HG03432 (cell line): Measurements from ENCODE around the gene SAA1.

ENCODE experiments used
- ATAC-seq: cut with Tn5 transposase; IDR thresholded peaks from one replicate; pipeline ENCODE4 v1.9.1; 2021; ENCODE audit warnings: mild to moderate bottlenecking, moderate library complexity; ENCODE audit not compliant: unreplicated experiment

The SAA1 gene

DNA sequence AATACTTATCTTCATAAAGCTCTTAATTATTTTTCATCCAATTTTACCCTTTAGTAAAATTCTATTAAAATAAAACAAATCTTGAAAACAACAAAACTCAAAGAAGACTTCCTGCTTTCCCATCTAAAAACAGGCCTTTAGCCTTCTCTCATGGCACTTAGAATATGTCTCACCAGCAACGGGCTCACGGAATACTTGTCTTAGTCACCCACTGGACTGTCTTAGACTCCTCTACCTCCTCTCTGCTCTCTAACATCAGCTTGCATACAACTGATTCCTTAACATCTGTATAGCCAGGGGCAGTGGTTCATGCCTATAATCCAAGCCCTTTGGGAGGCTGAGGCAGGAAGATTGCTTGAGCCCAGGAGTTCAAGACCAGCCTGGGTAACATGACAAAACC is 42.2 kb downstream of the SAA1 start:
- no peak for ATAC-seq

DNA sequence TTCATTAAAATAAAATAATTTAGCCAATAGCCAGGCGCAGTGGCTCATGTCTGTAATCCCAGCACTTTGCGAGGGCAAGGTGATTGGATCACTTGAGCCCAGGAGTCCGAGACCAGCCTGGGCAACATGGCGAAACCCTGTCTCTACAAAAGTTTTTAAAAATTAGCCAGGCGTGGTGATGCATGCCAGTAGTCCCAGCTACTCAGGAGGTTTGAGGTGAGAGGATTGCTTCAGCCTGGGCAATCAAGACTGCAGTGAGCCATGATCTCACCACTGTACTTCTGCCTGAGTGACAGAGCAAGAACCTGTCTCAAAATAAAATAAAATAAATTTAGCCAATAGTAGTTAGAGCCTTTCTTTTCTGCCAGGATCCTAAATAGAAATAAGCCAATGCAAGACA is 43.6 kb downstream of the SAA1 start:
- ATAC-seq = no peak

DNA sequence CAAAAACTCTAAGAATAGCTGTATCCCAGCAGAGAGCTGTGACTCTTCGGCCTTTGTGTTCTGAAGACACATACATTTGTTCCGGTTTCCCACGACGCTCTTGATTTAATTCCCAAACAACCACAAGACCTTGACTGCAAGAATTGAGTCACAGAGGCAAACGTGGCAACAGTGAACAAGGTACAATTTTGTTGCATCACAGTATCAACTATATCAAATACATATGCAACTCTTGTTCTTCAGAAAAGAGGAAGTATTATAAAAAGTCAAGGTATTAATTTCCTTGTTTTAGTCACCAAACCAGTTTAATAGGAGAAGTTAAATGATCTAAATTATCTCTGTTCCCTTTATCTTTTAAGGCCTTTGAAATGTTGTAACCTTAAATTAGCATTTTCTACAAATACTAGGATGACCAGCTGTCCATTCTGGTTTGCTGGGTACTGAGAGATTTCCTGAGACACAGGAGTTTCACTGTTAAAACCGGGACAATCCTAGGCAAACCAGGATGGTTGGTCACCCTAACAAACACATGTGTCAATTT is 44.8 kb downstream of the SAA1 start:
- ATAC-seq = peak; percentile 67

DNA sequence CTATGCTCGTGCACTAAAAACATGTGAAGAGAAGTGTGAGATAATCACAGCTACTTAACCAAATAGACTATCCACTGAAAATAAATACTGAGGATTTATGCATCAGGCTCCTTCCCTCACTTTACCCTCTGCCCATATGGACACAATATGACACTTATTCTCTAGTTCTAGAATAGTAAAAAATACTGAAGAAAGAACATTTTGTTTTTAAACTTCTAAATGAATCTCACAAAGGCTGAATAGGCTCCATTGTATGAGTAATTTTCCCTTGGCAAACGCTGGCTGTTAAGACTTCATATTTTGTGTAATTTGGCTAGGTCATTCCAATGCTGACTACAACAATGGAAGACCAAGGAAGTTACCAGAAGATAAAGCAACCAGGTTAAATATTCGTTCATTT is 45.9 kb downstream of the SAA1 start:
- no peak for ATAC-seq

DNA sequence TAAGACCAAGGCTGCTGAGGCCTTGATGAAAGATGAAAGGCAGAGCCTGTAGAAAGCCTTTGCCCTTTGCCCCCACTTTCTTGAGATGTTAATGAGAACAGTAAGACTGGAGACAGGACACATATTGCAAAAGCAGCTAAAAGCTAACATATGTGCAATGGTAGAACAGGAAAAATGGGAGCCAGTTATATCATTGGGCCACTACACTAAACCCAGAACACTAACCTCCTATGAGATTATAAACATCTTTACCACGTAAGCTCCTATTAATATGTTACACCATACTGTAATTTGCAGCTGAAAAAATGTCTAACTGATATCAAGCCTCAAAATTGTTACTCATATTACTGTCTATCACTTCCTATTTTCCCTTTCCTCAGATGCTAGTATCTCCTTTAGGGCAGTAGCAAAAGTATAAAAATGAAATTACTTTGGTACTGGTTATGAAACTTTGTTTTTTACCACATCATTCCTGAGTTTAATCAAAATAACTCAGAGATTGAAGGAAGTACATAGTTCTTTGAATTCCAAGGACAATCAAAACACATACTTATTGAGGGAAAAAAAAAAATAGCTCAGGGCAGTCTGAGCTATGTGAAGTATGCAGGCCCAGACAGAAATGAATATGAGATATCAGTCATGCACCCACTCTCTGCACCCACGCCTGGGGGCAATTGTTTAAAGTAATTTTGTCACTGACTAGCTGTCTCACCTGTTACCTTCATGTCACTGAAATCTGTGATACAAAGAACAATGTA is 46.8 kb downstream of the SAA1 start:
- ATAC-seq = no peak

DNA sequence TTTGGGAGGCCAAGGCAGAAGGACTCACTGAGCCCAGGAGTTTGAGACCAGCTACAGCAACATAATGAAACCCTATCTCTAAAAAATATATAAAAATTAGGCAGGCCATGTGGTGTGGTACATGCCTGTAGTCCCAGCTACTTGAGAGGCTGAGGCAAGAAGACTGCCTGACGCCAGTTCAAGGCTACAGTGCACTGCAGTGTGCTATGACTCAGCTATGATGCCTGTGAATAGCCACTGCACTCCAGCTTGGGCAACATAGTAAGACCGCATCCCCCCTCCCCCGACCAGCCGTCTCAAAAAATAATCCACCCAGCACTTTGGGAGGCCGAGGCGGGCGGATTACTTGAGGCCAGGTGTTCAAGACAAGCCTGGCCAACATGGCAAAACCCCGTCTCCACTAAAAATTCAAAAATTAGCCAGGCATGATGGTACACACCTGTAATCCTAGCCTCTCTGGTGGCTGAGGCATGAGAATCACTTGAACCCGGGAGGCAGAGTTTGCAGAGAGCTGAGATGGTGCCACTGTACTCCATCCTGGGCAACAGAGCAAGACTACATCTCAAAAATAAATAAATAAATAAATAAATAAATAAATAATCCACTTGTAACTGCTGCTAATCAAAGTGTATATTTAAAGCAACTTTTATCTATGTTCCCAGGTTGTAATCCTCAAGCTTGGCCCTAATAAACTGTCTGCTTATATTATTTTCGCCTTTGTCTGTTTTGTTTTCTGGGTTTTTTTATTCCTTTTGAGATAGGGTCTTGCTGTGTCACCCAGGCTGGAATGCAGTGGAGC is 48.1 kb downstream of the SAA1 start:
- no peak for ATAC-seq

DNA sequence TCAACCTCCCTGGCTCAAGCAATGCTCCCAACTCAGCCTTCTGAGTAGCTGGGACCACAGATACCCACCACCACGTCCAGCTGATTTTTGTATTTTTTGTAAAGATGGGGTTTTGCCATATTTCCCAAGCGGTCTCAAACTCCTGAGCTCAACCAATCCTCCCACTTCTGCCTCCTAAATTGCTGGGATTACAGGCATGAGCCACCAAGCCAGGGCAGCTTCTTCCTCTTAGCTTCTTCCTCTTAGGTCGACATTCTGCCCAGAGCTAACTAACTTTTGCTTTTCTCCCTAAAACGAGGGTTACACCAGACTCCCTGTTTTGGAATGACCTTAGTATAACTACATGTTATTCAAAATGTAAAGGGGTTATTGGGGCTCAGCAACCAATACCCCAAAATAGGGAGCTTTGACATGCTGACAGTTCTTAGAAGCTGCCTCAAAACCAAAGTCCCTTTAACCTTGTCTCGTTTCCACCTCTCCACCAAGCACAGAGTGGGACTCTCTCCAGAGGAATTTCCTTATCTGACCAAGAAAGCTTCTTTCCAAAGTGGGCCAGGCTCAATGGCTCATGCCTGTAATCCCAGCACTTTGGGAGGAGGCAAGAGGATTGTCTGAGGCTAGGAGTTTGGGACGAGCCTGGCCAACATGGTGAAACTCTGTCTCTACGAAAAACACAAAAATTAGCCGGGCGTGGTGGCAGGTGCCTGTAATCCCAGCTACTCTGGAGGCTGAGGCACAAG is 48.9 kb downstream of the SAA1 start:
- no peak for ATAC-seq

DNA sequence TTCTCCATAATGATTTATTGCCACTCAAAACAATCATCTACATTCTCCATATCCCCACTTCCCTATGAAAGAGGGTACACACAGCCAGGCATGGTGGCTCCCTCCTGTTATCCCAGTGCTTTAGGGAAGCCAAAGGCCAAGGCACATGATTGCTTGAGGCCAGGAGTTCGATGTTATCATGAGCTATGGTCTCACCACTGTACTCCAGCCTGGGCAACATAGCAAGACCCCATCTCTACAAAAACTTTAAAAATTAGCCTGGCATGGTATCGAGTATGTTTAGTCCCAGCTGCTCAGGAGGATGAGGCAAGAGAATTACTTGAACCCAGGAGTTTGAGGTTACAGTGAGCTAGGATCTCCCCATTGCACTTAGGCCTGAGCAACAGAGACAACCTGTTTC is 49.8 kb downstream of the SAA1 start:
- no peak for ATAC-seq

DNA sequence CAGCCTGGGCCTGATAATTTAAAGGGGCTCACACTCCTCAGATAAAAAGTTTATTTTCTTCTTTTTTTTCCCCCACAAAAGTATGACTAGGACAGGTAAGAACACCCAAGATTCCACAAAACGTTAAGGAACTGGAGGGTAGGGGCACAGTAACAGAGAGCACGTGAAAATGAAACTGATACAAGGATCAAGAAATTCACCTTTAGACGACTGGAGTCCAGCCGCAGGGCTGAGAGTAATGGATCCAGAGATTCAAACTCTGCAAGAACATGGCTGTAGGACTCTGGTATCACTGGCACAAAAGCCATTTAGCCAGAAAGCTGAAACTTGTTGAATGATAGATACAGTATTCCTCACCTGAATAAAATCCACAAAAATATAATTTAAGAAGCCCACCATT is 51.5 kb downstream of the SAA1 start:
- ATAC-seq = no peak
